Measurements from ENCODE around the gene KATNIP. TPM values are rescaled to one million over a fixed set of nuclear protein-coding genes. Genes with fewer than 3 reads are reported as not detected.

KATNIP gene
- total and polyA plus RNA-seq, 2 of the 13 experiments (the other 11 are each of a cell fraction or from before 2014, with no cell fraction given) = 9.7 to 12.0 TPM

DNA sequence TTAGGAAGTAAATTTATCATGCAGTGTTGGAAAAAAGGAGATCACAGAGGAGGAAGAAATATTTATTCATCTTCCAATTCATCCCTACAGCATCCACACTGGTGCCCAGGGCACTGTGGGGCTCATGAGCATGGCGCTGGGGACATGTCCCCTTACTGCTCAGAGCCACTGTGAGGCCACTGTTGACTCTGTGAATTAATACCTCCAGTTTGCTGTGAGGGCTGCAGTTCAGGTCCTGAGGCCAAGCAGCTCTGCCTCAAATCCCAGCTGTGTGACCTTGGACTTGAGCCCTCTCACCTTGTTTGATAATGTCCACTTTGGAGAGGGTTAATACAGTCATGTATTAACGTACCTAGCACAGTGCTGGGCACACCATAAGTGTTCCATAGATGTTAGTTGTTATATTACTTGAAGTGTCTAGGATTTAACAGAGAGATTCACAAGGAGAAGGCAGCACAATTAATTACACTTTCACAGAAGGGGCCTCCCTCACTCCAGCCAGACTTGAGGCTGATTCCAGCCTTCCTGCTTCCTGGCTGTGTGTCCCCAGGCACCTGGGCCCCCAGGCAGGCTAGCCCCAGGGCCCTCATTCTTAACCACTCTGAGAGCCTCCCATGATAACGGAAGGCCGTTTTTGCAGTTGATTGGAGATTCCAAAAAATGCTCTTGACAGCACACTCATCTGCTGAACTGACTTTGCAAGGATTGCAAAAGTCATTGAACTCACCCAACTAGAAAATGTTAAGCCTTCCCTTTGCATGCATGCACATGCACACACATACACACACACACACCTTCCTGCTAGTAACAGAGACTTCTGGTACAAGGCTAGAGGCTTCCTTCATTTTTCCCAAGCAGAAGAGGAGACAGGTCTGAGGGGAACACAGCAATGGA lies 29.4 kb downstream of the KATNIP start (continued):
- TF ChIP-seq HDAC6 (IDR thresholded peaks at IDR 0.05; ENCODE audit: low read depth, low read length) (no peak), ZNF713 (CRISPR knock-in tag; IDR thresholded peaks at IDR 0.05) (no peak), YY1 (IDR thresholded peaks at IDR 0.05; ENCODE audit: insufficient read depth, insufficient replicate concordance, low read depth, low read length) (no peak), PAX8 (CRISPR knock-in tag; IDR thresholded peaks at IDR 0.05; ENCODE audit: borderline replicate concordance) (no peak), PPARG (CRISPR knock-in tag; conservative IDR thresholded peaks at IDR 0.05) (peak; percentile 46; the same call in 1 of the 2 replicates), ZNF567 (CRISPR knock-in tag; IDR thresholded peaks at IDR 0.05; ENCODE audit: borderline replicate concordance) (no peak), ZSCAN31 (CRISPR knock-in tag; IDR thresholded peaks at IDR 0.05; ENCODE audit: low read depth) (peak; percentile 71; the same call in 1 of the 2 replicates), ZNF775 (CRISPR knock-in tag; IDR thresholded peaks at IDR 0.05; ENCODE audit: borderline replicate concordance) (no peak), FOXA3 (CRISPR knock-in tag; IDR thresholded peaks at IDR 0.05) (peak; percentile 93), SUZ12 (IDR thresholded peaks at IDR 0.05; ENCODE audit: low read depth, low read length) (no peak), GLI4 (CRISPR knock-in tag; IDR thresholded peaks at IDR 0.05; ENCODE audit: borderline replicate concordance) (no peak; the same call in 1 of the 2 replicates), ZNF776 (CRISPR knock-in tag; IDR thresholded peaks at IDR 0.05) (no peak), ZNF781 (CRISPR knock-in tag; IDR thresholded peaks at IDR 0.05; ENCODE audit: borderline replicate concordance, not compliant biosample characterization) (peak; percentile 61), HNRNPUL1 (IDR thresholded peaks at IDR 0.05; ENCODE audit: low read depth, low read length) (no peak), SIN3B (IDR thresholded peaks at IDR 0.05; ENCODE audit: low read length) (no peak), IRF2 (CRISPR knock-in tag; IDR thresholded peaks at IDR 0.05) (peak; percentile 55), POLR2G (IDR thresholded peaks at IDR 0.05; ENCODE audit: low read depth, low read length) (no peak), MAFG (CRISPR knock-in tag; IDR thresholded peaks at IDR 0.05) (no peak)
- TF ChIP-seq, protein P1, sequence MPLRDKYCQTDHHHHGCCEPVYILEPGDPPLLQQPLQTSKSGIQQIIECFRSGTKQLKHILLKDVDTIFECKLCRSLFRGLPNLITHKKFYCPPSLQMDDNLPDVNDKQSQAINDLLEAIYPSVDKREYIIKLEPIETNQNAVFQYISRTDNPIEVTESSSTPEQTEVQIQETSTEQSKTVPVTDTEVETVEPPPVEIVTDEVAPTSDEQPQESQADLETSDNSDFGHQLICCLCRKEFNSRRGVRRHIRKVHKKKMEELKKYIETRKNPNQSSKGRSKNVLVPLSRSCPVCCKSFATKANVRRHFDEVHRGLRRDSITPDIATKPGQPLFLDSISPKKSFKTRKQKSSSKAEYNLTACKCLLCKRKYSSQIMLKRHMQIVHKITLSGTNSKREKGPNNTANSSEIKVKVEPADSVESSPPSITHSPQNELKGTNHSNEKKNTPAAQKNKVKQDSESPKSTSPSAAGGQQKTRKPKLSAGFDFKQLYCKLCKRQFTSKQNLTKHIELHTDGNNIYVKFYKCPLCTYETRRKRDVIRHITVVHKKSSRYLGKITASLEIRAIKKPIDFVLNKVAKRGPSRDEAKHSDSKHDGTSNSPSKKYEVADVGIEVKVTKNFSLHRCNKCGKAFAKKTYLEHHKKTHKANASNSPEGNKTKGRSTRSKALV (CRISPR knock-in tag; IDR thresholded peaks at IDR 0.05) = no peak
- TF ChIP-seq, protein P2, sequence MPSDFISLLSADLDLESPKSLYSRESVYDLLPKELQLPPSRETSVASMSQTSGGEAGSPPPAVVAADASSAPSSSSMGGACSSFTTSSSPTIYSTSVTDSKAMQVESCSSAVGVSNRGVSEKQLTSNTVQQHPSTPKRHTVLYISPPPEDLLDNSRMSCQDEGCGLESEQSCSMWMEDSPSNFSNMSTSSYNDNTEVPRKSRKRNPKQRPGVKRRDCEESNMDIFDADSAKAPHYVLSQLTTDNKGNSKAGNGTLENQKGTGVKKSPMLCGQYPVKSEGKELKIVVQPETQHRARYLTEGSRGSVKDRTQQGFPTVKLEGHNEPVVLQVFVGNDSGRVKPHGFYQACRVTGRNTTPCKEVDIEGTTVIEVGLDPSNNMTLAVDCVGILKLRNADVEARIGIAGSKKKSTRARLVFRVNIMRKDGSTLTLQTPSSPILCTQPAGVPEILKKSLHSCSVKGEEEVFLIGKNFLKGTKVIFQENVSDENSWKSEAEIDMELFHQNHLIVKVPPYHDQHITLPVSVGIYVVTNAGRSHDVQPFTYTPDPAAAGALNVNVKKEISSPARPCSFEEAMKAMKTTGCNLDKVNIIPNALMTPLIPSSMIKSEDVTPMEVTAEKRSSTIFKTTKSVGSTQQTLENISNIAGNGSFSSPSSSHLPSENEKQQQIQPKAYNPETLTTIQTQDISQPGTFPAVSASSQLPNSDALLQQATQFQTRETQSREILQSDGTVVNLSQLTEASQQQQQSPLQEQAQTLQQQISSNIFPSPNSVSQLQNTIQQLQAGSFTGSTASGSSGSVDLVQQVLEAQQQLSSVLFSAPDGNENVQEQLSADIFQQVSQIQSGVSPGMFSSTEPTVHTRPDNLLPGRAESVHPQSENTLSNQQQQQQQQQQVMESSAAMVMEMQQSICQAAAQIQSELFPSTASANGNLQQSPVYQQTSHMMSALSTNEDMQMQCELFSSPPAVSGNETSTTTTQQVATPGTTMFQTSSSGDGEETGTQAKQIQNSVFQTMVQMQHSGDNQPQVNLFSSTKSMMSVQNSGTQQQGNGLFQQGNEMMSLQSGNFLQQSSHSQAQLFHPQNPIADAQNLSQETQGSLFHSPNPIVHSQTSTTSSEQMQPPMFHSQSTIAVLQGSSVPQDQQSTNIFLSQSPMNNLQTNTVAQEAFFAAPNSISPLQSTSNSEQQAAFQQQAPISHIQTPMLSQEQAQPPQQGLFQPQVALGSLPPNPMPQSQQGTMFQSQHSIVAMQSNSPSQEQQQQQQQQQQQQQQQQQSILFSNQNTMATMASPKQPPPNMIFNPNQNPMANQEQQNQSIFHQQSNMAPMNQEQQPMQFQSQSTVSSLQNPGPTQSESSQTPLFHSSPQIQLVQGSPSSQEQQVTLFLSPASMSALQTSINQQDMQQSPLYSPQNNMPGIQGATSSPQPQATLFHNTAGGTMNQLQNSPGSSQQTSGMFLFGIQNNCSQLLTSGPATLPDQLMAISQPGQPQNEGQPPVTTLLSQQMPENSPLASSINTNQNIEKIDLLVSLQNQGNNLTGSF (CRISPR knock-in tag; IDR thresholded peaks at IDR 0.05) = no peak

Data from HepG2 (cell line).